ENCODE measurements around the gene RAB11FIP3.

- TF ChIP-seq CTCF (IDR thresholded peaks at IDR 0.05) (no peak), POLR2A (IDR thresholded peaks at IDR 0.05) (no peak)
These were observed 46.7 kb downstream of the RAB11FIP3 start for GRCh38 chr16:472199-472504.

Data from ovary (tissue), 3 donors.